A673 (cell line): ENCODE data around the gene NDC80.

Experiments used
- EZH2 ChIP-seq: fragments of 200-600 bp; sonication (generic); IDR thresholded peaks from 2 replicates; pipeline ENCODE4 v1.6.1; 2017; ENCODE audit warnings: borderline replicate concordance, low read depth, mild to moderate bottlenecking, mixed read lengths, antibody characterized with exemption, low read length; ENCODE audit not compliant: poor library complexity, severe bottlenecking
- TF ChIP-seq, protein P1 (sequence below): fragments of 300-800, 200-600 bp; sonication (generic); conservative IDR thresholded peaks from 2 replicates; pipeline ENCODE4 v1.5.1; 2017; ENCODE audit warnings: low read depth, mild to moderate bottlenecking, antibody characterized with exemption, low read length, moderate library complexity, mixed read lengths

DNA sequence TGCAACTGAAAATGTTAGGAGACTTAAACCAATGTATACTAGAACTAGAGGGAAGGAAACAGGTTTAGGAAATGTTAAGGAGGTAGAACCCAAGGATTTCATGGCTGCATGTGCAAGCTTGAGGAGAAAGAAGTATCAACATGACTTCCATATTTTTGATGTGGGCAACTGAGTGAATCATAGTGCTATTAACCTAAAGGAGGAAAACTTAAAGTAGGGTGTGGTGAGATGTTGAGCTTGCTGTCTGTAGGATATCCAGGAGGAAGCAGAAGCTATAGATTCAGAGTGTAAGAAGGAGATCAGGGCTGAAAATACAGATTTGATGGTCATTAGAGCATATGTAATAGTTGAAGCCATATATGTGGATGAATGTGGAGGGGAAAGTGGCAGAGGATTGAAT is 31.5 kb downstream of the NDC80 start:
- TF ChIP-seq, protein P1, sequence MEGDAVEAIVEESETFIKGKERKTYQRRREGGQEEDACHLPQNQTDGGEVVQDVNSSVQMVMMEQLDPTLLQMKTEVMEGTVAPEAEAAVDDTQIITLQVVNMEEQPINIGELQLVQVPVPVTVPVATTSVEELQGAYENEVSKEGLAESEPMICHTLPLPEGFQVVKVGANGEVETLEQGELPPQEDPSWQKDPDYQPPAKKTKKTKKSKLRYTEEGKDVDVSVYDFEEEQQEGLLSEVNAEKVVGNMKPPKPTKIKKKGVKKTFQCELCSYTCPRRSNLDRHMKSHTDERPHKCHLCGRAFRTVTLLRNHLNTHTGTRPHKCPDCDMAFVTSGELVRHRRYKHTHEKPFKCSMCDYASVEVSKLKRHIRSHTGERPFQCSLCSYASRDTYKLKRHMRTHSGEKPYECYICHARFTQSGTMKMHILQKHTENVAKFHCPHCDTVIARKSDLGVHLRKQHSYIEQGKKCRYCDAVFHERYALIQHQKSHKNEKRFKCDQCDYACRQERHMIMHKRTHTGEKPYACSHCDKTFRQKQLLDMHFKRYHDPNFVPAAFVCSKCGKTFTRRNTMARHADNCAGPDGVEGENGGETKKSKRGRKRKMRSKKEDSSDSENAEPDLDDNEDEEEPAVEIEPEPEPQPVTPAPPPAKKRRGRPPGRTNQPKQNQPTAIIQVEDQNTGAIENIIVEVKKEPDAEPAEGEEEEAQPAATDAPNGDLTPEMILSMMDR = no peak
- TF ChIP-seq EZH2 = no peak
